Mesenchymal stem cell (in vitro differentiated cells and primary cell): Measurements from ENCODE around the gene LKAAEAR1.

ENCODE experiments used
- DNase-seq: peaks from one replicate; pipeline ENCODE4 v3.0.0-alpha.2; 2013
- H2AFZ ChIP-seq: one replicate; pipeline ENCODE4 v1.6.1; 2013; ENCODE audit warnings: low read depth, mild to moderate bottlenecking, control low read depth, inconsistent platforms, low read length, moderate library complexity
- H2AK5ac ChIP-seq: 2 replicates; pipeline ENCODE4 v1.6.1; 2013; ENCODE audit warnings: low read length, moderate library complexity, mild to moderate bottlenecking, inconsistent platforms; ENCODE audit not compliant: severe bottlenecking
- H2BK120ac ChIP-seq: one replicate; pipeline ENCODE4 v1.6.1; 2013; ENCODE audit warnings: low read depth, mild to moderate bottlenecking, inconsistent platforms, low read length, moderate library complexity
- H2BK12ac ChIP-seq, 2 experiments: one replicate each; pipeline ENCODE4 v1.6.1; 2013; ENCODE audit warnings: inconsistent platforms in 2 of 2, low read length in 2 of 2, mild to moderate bottlenecking in 2 of 2, moderate library complexity in 2 of 2, control low read depth in 1 of 2
- H2BK15ac ChIP-seq: one replicate; pipeline ENCODE4 v1.6.1; 2013; ENCODE audit warnings: mild to moderate bottlenecking, low read depth, inconsistent platforms; ENCODE audit not compliant: poor library complexity, severe bottlenecking
- H2BK5ac ChIP-seq: 2 replicates; pipeline ENCODE4 v1.6.1; 2013; ENCODE audit warnings: low read depth, mild to moderate bottlenecking, low read length, control low read depth, inconsistent platforms; ENCODE audit not compliant: poor library complexity, severe bottlenecking
- H3K14ac ChIP-seq, 2 experiments: one replicate each; pipeline ENCODE4 v1.6.1; 2013; ENCODE audit warnings: inconsistent platforms in 2 of 2, low read length in 2 of 2, control low read depth in 1 of 2, mild to moderate bottlenecking in 1 of 2, moderate library complexity in 1 of 2
- H3K18ac ChIP-seq, 2 experiments: one replicate each; pipeline ENCODE4 v1.6.1; 2013; ENCODE audit warnings: inconsistent platforms in 2 of 2, low read length in 2 of 2, control low read depth in 1 of 2, low read depth in 1 of 2, mild to moderate bottlenecking in 1 of 2
- H3K23ac ChIP-seq, 2 experiments: one replicate each; pipeline ENCODE4 v1.6.1; 2013; ENCODE audit warnings: inconsistent platforms in 2 of 2, low read length in 2 of 2, mild to moderate bottlenecking in 2 of 2, moderate library complexity in 2 of 2, control low read depth in 1 of 2
- H3K27ac ChIP-seq: 2 replicates; pipeline ENCODE4 v1.5.1; 2013; ENCODE audit warnings: mild to moderate bottlenecking, moderate library complexity, low read length, control low read depth, inconsistent platforms; ENCODE audit not compliant: poor library complexity, severe bottlenecking
- H3K27me3 ChIP-seq, 2 experiments: 2 replicates each; pipeline versions ENCODE4 v1.6.1 to v1.7.0; 2013; ENCODE audit warnings: low read length in 2 of 2, mild to moderate bottlenecking in 2 of 2, moderate library complexity in 2 of 2, control low read depth in 1 of 2, inconsistent platforms in 1 of 2; ENCODE audit not compliant: control insufficient read depth in 1 of 2, insufficient read depth in 1 of 2
- H3K36me3 ChIP-seq, 2 experiments: 2 replicates each; pipeline versions ENCODE4 v1.6.1 to v1.7.0; 2013; ENCODE audit warnings: low read length in 2 of 2, control low read depth in 1 of 2, inconsistent platforms in 1 of 2, low read depth in 1 of 2, mild to moderate bottlenecking in 1 of 2; ENCODE audit not compliant: insufficient read depth in 2 of 2, control insufficient read depth in 1 of 2
- H3K4ac ChIP-seq, 2 experiments: one replicate each; pipeline ENCODE4 v1.6.1; 2013; ENCODE audit warnings: inconsistent platforms in 2 of 2, low read length in 2 of 2, mild to moderate bottlenecking in 2 of 2, moderate library complexity in 2 of 2, control low read depth in 1 of 2, low read depth in 1 of 2
- H3K4me1 ChIP-seq: 2 replicates; pipeline ENCODE4 v1.6.1; 2013; ENCODE audit warnings: low read depth, low read length, control low read depth; ENCODE audit not compliant: control insufficient read depth, insufficient read depth
- H3K4me2 ChIP-seq: 2 replicates; pipeline ENCODE4 v1.6.1; 2013; ENCODE audit warnings: low read length, mild to moderate bottlenecking, inconsistent platforms; ENCODE audit not compliant: poor library complexity, severe bottlenecking
- H3K4me3 ChIP-seq, 2 experiments: 2 replicates each; pipeline versions ENCODE4 v1.5.1 to v1.7.0; 2013; ENCODE audit warnings: low read length in 2 of 2, mild to moderate bottlenecking in 2 of 2, control low read depth in 1 of 2, low read depth in 1 of 2; ENCODE audit not compliant: insufficient read depth in 1 of 2
- H3K79me1 ChIP-seq: replicated peaks from 2 replicates; pipeline ENCODE4 v1.6.1; 2013; ENCODE audit warnings: mild to moderate bottlenecking, control low read depth, low read length, inconsistent platforms; ENCODE audit not compliant: poor library complexity, severe bottlenecking
- H3K9ac ChIP-seq: 2 replicates; pipeline ENCODE4 v1.7.0; 2013; ENCODE audit warnings: mild to moderate bottlenecking, low read length, moderate library complexity
- H3K9me3 ChIP-seq: 2 replicates; pipeline ENCODE4 v1.7.0; 2013; ENCODE audit warnings: mild to moderate bottlenecking, low read length; ENCODE audit not compliant: control insufficient read depth
- H4K8ac ChIP-seq: one replicate; pipeline ENCODE4 v1.6.1; 2013; ENCODE audit warnings: inconsistent platforms, mild to moderate bottlenecking, low read length, moderate library complexity
- H4K91ac ChIP-seq: one replicate; pipeline ENCODE4 v1.6.1; 2013; ENCODE audit warnings: mild to moderate bottlenecking, low read length, inconsistent platforms
- WGBS: methylation state at CpG from one replicate; pipeline ENCODE4 v1.1.7; 2013; ENCODE audit warnings: mixed read lengths; 5-methylcytosine and 5-hydroxymethylcytosine counted together

The LKAAEAR1 gene

DNA sequence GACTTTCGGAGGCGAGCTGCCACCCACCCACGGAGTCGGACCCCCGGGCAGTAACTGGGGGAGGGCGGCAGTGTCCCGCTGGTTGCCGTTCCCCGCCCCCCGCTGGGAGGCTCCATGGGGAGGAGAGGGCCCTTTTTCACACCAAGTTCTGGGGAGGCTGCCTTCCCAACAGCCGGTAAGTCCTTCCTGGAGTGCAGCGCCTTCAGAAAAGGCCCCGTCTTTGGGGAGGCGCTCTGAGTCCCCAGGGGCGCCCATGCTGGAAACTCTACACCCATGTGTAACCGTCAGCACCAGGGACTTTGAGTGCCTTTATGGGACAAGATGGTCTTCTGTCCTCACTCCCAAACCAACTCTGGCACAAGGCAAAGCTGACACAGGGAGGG, 34.3 kb downstream of the LKAAEAR1 start:
- Histone ChIP-seq H3K4ac (no peak overlapping the region), H4K8ac (peak overlapping the region; percentile 36), H2BK12ac (no peak overlapping the region), H2BK15ac (no peak overlapping the region), H2AK5ac (no peak overlapping the region), H3K4me2 (no peak overlapping the region), H3K14ac (no peak overlapping the region), H3K23ac (peak overlapping the region in 1 of 2 experiments; percentile 77), H3K27ac (no peak overlapping the region), H2BK5ac (no peak overlapping the region), H3K4me3 (no peak overlapping the region), H3K79me1 (no peaks in the 10 kb centered on the region), H3K27me3 (peaks cover 53 to 83% of the 10 kb centered on the region in 2 experiments), H2BK120ac (no peak overlapping the region), H3K4me1 (peaks cover 41% of the 10 kb centered on the region), H4K91ac (no peak overlapping the region), H3K36me3 (no peaks in the 10 kb centered on the region), H3K9me3 (no peaks in the 10 kb centered on the region), H3K9ac (no peak overlapping the region), H3K18ac (no peak overlapping the region), H2AFZ (no peak overlapping the region)
- WGBS = 44% methylated on average over 16 of the region's 16 CpGs
- no peak for DNase-seq

DNA sequence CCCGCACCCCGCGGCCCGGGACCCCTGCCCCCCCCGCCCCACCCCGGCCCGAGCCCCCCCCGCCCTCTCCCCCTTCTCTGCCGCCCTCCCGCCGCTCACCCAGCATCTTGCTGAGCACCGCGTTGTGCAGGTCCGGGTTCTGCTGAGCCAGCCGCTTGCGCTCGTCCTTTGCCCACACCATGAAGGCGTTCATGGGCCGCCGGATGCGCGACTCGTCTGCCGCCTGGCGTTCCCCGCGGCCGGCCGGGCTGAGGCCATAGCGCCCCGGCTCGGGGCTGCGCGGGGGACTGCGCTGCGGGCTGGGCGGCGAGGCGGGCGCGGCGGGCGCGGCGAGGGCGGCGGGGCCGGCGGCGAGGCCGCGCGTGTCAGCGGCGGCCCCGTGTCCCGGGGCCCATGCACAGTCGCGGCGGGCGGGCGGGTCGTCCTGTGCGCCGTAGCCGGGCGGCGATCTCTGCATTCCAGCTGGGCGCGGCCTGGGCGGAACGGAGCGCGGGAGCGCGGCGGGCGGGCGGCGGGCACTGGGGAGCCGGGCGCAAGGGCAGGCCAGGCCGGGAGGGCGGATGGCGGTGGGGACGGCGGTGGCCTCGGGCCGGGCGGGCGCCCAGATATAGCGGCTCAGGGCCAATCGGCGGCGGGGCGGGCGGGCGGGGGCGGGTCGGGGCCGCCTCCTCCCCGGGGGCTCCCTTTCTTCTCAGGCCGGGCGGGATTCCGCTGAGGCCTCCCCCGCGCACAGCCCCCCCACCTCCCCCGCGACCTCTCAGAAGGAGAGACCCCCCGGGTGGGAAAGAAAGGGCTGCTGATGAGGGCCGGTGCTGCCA, 34.9 kb downstream of the LKAAEAR1 start, which contains the start of gene SOX18:
TSS of gene SOX18 (minus strand) at position 580 of the 818 bp plus-strand sequence. CDS start at position 457, 123 bp downstream.
- WGBS = 3% methylated on average over 32 of the region's 111 CpGs
- Histone ChIP-seq H3K9me3 (no peaks in the 10 kb centered on the region), H2BK12ac (peak within 1 kb of the TSS in 1 of 2 experiments; percentile 7), H3K27me3 (peaks cover 53 to 77% of the 10 kb centered on the region in 2 experiments), H3K18ac (peak within 1 kb of the TSS in 1 of 2 experiments; percentile 49), H2AK5ac (no peak within 1 kb of the TSS), H2AFZ (peak within 1 kb of the TSS; percentile 57), H3K79me1 (no peaks in the 10 kb centered on the region), H3K27ac (no peak within 1 kb of the TSS), H3K4ac (no peak within 1 kb of the TSS), H4K8ac (peak within 1 kb of the TSS; percentile 36), H3K4me1 (peaks cover 43% of the 10 kb centered on the region), H2BK5ac (no peak within 1 kb of the TSS), H3K36me3 (no peaks in the 10 kb centered on the region), H2BK15ac (no peak within 1 kb of the TSS), H2BK120ac (no peak within 1 kb of the TSS), H3K9ac (no peak within 1 kb of the TSS), H3K14ac (no peak within 1 kb of the TSS), H3K23ac (peak within 1 kb of the TSS in 1 of 2 experiments; percentile 77), H3K4me3 (peak within 1 kb of the TSS in 1 of 2 experiments; percentile 53), H4K91ac (peak within 1 kb of the TSS; percentile 21), H3K4me2 (peak within 1 kb of the TSS; percentile 74)
- peak; percentile 45 for DNase-seq

DNA sequence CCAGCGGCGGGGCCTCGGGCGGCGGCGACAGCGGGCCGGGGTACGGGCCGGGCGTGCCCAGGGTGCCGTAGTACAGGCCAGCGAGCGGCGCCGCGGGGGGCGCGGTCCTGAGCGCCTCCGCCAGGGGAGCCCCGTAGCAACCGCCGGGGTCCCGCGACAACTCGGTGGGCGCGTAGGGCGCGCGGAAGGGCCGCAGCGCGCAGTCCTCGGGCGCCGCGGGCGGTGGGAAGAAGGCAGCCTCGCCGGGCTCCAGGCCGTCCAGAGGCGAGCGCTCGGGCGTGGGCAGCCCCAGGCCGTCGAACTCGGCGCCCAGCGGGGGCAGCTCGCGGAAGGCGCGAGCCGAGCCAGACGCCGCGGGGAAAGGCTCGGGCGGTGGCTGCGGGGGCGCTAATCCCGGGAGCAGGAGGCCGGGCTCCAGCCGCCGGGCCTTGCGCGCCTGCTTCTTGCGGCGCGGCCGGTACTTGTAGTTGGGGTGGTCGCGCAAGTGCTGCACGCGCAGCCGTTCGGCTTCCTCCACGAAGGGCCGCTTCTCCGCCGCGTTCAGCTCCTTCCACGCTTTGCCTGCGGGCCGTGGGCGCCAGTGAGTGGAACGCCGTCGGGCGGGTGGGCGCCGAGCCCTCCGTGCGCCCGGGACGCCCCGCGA, 35.7 kb downstream of the LKAAEAR1 start:
- no peak overlapping the region for H3K14ac ChIP-seq
- no peak overlapping the region for H2BK15ac ChIP-seq
- H3K23ac ChIP-seq = no peak overlapping the region
- H3K79me1 ChIP-seq = no peaks in the 10 kb centered on the region
- H3K27ac ChIP-seq = no peak overlapping the region
- H2BK120ac ChIP-seq = no peak overlapping the region
- no peak overlapping the region for H3K9ac ChIP-seq
- no peak overlapping the region for H4K91ac ChIP-seq
- no peak overlapping the region for H3K4me2 ChIP-seq
- DNase-seq = no peak
- no peak overlapping the region for H4K8ac ChIP-seq
- peaks cover 52 to 70% of the 10 kb centered on the region in 2 experiments for H3K27me3 ChIP-seq
- peak overlapping the region; percentile 20 for H2AFZ ChIP-seq
- H3K36me3 ChIP-seq = no peaks in the 10 kb centered on the region
- H3K18ac ChIP-seq = no peak overlapping the region
- no peaks in the 10 kb centered on the region for H3K9me3 ChIP-seq
- no peak overlapping the region for H2AK5ac ChIP-seq
- H2BK5ac ChIP-seq = no peak overlapping the region
- no peak overlapping the region for H3K4ac ChIP-seq
- 4% methylated on average over 72 of the region's 101 CpGs for WGBS
- no peak overlapping the region for H3K4me3 ChIP-seq
- H2BK12ac ChIP-seq = no peak overlapping the region
- H3K4me1 ChIP-seq = peaks cover 36% of the 10 kb centered on the region

DNA sequence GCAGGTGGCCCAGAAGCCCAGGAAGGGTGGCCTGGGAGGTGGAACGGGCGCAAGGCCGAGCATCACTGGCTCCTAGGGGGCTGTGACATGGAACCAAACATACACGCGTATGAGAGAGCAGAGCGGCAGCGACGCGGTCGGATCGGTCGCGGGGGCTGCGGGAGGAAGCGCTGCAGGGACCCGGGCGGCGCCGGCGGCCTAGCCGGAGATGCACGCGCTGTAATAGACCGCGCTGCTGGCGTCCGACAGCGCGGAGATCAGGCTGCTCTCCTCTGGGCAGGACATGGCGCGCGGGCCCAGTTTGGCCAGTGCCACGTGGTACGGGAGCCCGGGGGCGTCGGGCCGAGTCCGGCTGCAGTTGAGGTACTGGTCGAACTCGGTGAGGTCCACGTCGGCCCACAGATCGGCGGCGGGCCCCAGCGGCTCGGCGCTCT, 36.2 kb downstream of the LKAAEAR1 start:
- no peak overlapping the region for H2BK120ac ChIP-seq
- no peak overlapping the region for H2BK5ac ChIP-seq
- no peaks in the 10 kb centered on the region for H3K79me1 ChIP-seq
- peak overlapping the region in 1 of 2 experiments; percentile 38 for H3K23ac ChIP-seq
- no peak overlapping the region for H2AK5ac ChIP-seq
- H4K91ac ChIP-seq = no peak overlapping the region
- H2AFZ ChIP-seq = no peak overlapping the region
- peaks cover 33% of the 10 kb centered on the region for H3K4me1 ChIP-seq
- H3K18ac ChIP-seq = no peak overlapping the region
- no peak overlapping the region for H2BK15ac ChIP-seq
- DNase-seq = no peak
- no peak overlapping the region for H3K9ac ChIP-seq
- no peaks in the 10 kb centered on the region for H3K36me3 ChIP-seq
- peak overlapping the region in 1 of 2 experiments; percentile 6 for H2BK12ac ChIP-seq
- 16% methylated on average over 46 of the region's 49 CpGs for WGBS
- H3K9me3 ChIP-seq = no peaks in the 10 kb centered on the region
- H4K8ac ChIP-seq = peak overlapping the region; percentile 7
- H3K14ac ChIP-seq = no peak overlapping the region
- H3K4ac ChIP-seq = no peak overlapping the region
- no peak overlapping the region for H3K27ac ChIP-seq
- no peak overlapping the region for H3K4me3 ChIP-seq
- peaks cover 48 to 65% of the 10 kb centered on the region in 2 experiments for H3K27me3 ChIP-seq
- H3K4me2 ChIP-seq = no peak overlapping the region
